Measurements from ENCODE around the gene LPO.

LPO gene

GRCh38 chr17:58235821-58236220 lies 2.6 kb upstream of the LPO start:
- peaks cover 65% of the 10 kb centered on the region for H3K27me3 ChIP-seq (ENCODE audit: low read depth)
- no peaks in the 10 kb centered on the region for H3K36me3 ChIP-seq (replicated peaks)
- DNase-seq (ENCODE audit: low spot score in 2 of 2): no peak
- H3K9me3 ChIP-seq: no peaks in the 10 kb centered on the region
- H3K4me1 ChIP-seq: no peaks in the 10 kb centered on the region
- H3K4me3 ChIP-seq: no peak overlapping the region
- in situ Hi-C loops (cut with MboI; ENCODE audit: low sequenced_read_pairs): no loop called here

DNA sequence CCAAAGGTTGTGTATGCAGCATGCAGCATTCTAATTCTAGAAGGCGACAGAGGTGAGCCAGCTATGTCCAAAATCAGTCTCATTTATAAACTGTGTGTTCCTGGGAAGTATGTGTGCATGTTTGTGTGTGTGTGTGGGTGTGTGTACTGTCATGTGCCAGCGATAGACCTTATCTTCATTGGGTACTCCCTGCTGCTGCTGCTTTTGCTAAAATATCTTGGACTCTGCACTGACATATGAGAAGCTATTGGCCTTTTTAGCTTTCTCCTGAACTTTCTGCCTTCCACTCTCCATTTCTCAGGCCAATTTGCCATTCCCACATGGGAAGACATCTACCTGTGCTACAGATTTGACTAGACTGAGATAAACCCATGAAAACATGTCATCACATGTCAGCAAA lies 2.0 kb upstream of the LPO start:
- Histone ChIP-seq H3K4me1 (no peaks in the 10 kb centered on the region), H3K36me3 (replicated peaks) (no peaks in the 10 kb centered on the region), H3K27me3 (ENCODE audit: low read depth) (peaks cover 65% of the 10 kb centered on the region), H3K4me3 (no peak overlapping the region), H3K9me3 (no peaks in the 10 kb centered on the region)
- no peak for DNase-seq (ENCODE audit: low spot score in 2 of 2)
- in situ Hi-C loops (cut with MboI; ENCODE audit: low sequenced_read_pairs): no loop called here

GRCh38 chr17:58239987-58240386 lies 1.6 kb downstream of the LPO start:
- Histone ChIP-seq H3K27me3 (ENCODE audit: low read depth) (peaks cover 49% of the 10 kb centered on the region), H3K9me3 (no peaks in the 10 kb centered on the region), H3K4me3 (no peak overlapping the region), H3K4me1 (no peaks in the 10 kb centered on the region), H3K36me3 (replicated peaks) (no peaks in the 10 kb centered on the region)
- in situ Hi-C loops (cut with MboI; ENCODE audit: low sequenced_read_pairs): no loop called here
- no peak for DNase-seq (ENCODE audit: low spot score in 2 of 2)

DNA sequence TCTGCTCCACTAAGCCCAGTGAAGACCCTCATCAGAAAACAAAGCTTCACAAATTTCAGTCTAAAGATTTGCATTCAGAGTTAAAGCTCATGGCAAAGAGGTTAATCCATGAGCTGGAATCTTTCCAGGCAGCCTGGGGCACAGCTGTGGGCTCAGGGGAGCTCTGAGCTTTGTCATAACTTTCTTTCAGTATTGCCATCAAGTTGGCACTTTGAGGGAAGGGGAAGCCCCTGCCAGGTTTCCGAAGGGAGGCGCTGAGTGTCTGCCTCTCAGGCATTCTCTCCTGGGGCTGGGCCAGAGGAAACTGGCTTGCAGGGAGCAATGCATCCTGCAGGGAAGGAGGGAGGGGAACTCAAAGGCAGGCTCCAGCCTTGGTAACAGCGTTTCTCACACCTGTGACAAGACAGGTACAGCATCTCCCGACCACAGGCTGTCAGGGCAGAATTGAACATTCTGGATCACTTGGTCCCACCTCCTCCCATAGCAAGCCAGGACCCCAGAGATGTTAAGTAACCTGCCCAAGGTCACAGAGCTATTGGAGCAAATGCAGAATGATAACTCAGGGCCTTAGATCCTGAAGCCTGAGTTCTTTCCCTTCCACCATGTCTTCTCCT lies 3.9 kb downstream of the LPO start:
- Histone ChIP-seq H3K27me3 (ENCODE audit: low read depth) (peaks cover 34% of the 10 kb centered on the region), H3K4me3 (no peak overlapping the region), H3K36me3 (replicated peaks) (no peaks in the 10 kb centered on the region), H3K9me3 (no peaks in the 10 kb centered on the region), H3K4me1 (no peaks in the 10 kb centered on the region)
- in situ Hi-C loops (cut with MboI; ENCODE audit: low sequenced_read_pairs): no loop called here
- no peak for DNase-seq (ENCODE audit: low spot score in 2 of 2)

DNA sequence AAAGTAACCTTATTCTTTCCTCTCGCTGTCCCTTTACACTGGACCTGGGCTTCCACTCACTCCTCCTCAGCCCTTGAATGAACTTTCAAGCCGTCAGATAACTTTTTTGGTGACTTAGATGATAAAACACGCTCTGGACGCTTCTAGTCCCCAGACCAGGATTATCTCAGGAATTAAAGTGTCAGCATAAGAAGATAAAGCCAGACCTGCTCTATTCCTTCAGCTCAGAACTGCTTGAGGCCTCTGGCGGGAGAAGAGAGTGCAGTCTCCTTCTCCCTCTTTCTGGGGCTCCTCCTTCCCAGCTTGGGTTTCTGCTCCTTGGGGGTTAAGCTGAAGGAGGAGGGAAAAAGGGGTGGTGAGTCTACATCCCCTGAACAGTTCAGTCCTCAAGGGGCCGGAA lies 6.6 kb downstream of the LPO start:
- no peaks in the 10 kb centered on the region for H3K9me3 ChIP-seq
- H3K27me3 ChIP-seq (ENCODE audit: low read depth): peaks cover 14% of the 10 kb centered on the region
- in situ Hi-C loops (cut with MboI; ENCODE audit: low sequenced_read_pairs): no loop called here
- H3K36me3 ChIP-seq (replicated peaks): no peaks in the 10 kb centered on the region
- no peak overlapping the region for H3K4me3 ChIP-seq
- H3K4me1 ChIP-seq: no peaks in the 10 kb centered on the region
- no peak for DNase-seq (ENCODE audit: low spot score in 2 of 2)

- H3K9me3 ChIP-seq: no peaks in the 10 kb centered on the region
- no peaks in the 10 kb centered on the region for H3K36me3 ChIP-seq (replicated peaks)
- H3K4me3 ChIP-seq: no peak overlapping the region
- H3K27me3 ChIP-seq (ENCODE audit: low read depth): peaks cover 8% of the 10 kb centered on the region
- in situ Hi-C loops (cut with MboI; ENCODE audit: low sequenced_read_pairs): no loop called here
- no peaks in the 10 kb centered on the region for H3K4me1 ChIP-seq
- no peak for DNase-seq (ENCODE audit: low spot score in 2 of 2)
Measured at GRCh38 chr17:58245428-58246103, 7.2 kb downstream of the LPO start.

DNA sequence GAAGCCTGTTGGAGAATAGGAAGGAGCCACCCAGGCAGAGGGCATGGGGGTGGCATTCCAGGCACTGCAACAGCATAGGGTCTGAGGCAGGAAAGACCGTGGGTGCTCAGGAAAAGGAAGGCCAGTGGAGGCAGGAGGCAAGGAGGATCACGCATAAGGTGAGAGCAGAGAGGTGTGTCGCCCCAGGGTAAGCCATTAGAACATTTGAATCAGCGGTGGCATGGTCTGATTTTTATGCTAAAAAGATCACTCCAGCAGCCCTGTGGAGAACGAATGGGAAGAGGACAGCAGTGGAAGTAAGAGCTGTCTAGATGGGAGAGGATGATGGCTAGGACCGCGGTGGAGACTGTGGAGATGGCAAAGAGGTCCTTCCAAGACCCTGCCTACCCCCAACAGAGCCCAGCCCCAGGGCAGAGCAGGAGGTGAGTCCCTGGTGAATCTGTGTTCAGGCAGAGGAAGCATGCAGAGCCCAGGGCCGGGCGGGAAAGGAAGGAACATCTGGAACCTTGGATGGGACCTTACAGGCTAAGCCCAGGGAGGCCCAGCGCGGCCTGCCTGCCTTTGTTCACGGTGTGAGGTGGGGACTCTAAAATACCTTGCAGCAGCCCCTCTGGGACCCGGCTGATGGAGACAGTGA lies 7.8 kb downstream of the LPO start:
- DNase-seq (ENCODE audit: low spot score in 2 of 2): no peak
- no peaks in the 10 kb centered on the region for H3K4me1 ChIP-seq
- in situ Hi-C loops (cut with MboI; ENCODE audit: low sequenced_read_pairs): no loop called here
- H3K9me3 ChIP-seq: no peaks in the 10 kb centered on the region
- H3K4me3 ChIP-seq: no peak overlapping the region
- no peaks in the 10 kb centered on the region for H3K36me3 ChIP-seq (replicated peaks)
- H3K27me3 ChIP-seq (ENCODE audit: low read depth): peaks cover 5% of the 10 kb centered on the region; the same call in 1 of the 2 replicates

GRCh38 chr17:58246781-58247180 lies 8.4 kb downstream of the LPO start:
- H3K27me3 ChIP-seq (ENCODE audit: low read depth): peaks cover 3% of the 10 kb centered on the region; the same call in 1 of the 2 replicates
- H3K4me3 ChIP-seq: no peak overlapping the region
- H3K4me1 ChIP-seq: no peaks in the 10 kb centered on the region
- no peak for DNase-seq (ENCODE audit: low spot score in 2 of 2)
- no peaks in the 10 kb centered on the region for H3K9me3 ChIP-seq
- no peaks in the 10 kb centered on the region for H3K36me3 ChIP-seq (replicated peaks)
- in situ Hi-C loops (cut with MboI; ENCODE audit: low sequenced_read_pairs): no loop called here

GRCh38 chr17:58247511-58248363 lies 9.4 kb downstream of the LPO start:
- H3K4me3 ChIP-seq: no peak overlapping the region
- no peaks in the 10 kb centered on the region for H3K4me1 ChIP-seq
- in situ Hi-C loops (cut with MboI; ENCODE audit: low sequenced_read_pairs): no loop called here
- H3K9me3 ChIP-seq: no peaks in the 10 kb centered on the region
- no peak for DNase-seq (ENCODE audit: low spot score in 2 of 2)
- H3K27me3 ChIP-seq (ENCODE audit: low read depth): peaks cover 2% of the 10 kb centered on the region; the same call in 1 of the 2 replicates
- no peaks in the 10 kb centered on the region for H3K36me3 ChIP-seq (replicated peaks)

- in situ Hi-C loops (cut with MboI; ENCODE audit: low sequenced_read_pairs): no loop called here
- Histone ChIP-seq H3K9me3 (no peaks in the 10 kb centered on the region), H3K36me3 (replicated peaks) (no peaks in the 10 kb centered on the region), H3K4me3 (no peak overlapping the region), H3K27me3 (ENCODE audit: low read depth) (peaks cover under 1% of the 10 kb centered on the region; the same call in 1 of the 2 replicates), H3K4me1 (no peaks in the 10 kb centered on the region)
- no peak for DNase-seq (ENCODE audit: low spot score in 2 of 2)
Measured at GRCh38 chr17:58248955-58249269, 10.5 kb downstream of the LPO start.

GRCh38 chr17:58249270-58250133 lies 11.1 kb downstream of the LPO start:
- Histone ChIP-seq H3K36me3 (replicated peaks) (no peaks in the 10 kb centered on the region), H3K27me3 (ENCODE audit: low read depth) (peaks cover 3% of the 10 kb centered on the region; the same call in 1 of the 2 replicates), H3K4me3 (no peak overlapping the region), H3K9me3 (no peaks in the 10 kb centered on the region), H3K4me1 (no peaks in the 10 kb centered on the region)
- in situ Hi-C loops (cut with MboI; ENCODE audit: low sequenced_read_pairs): no loop called here
- peak; percentile 26 to 78 for DNase-seq (ENCODE audit: low spot score in 2 of 2)

- Histone ChIP-seq H3K27me3 (ENCODE audit: low read depth) (peaks cover 3% of the 10 kb centered on the region; the same call in 1 of the 2 replicates), H3K36me3 (replicated peaks) (no peaks in the 10 kb centered on the region), H3K9me3 (no peaks in the 10 kb centered on the region), H3K4me3 (no peak overlapping the region), H3K4me1 (no peaks in the 10 kb centered on the region)
- in situ Hi-C loops (cut with MboI; ENCODE audit: low sequenced_read_pairs): no loop called here
- DNase-seq (ENCODE audit: low spot score in 2 of 2): no peak
Measured at GRCh38 chr17:58250344-58251011, 12.1 kb downstream of the LPO start.

DNA sequence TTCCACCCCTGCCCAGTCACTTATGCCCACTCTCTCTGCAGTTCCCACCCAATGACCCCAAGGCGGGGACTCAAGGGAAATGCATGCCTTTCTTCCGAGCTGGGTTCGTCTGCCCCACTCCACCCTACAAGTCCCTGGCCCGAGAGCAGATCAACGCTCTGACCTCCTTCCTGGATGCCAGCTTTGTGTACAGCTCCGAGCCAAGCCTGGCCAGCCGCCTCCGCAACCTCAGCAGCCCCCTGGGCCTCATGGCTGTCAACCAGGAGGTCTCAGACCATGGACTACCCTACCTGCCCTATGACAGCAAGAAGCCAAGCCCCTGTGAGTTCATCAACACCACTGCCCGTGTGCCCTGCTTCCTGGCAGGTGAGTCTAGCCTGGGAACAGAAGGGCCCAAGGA lies 13.8 kb downstream of the LPO start:
- DNase-seq (ENCODE audit: low spot score in 2 of 2): no peak
- Histone ChIP-seq H3K27me3 (ENCODE audit: low read depth) (peaks cover 3% of the 10 kb centered on the region), H3K4me3 (no peak overlapping the region), H3K36me3 (replicated peaks) (no peaks in the 10 kb centered on the region), H3K4me1 (no peaks in the 10 kb centered on the region), H3K9me3 (no peaks in the 10 kb centered on the region)
- in situ Hi-C loops (cut with MboI; ENCODE audit: low sequenced_read_pairs): no loop called here

Data from HAP-1 (cell line).